ENCODE measurements around the gene ZNF501.

ZNF501 gene

DNA sequence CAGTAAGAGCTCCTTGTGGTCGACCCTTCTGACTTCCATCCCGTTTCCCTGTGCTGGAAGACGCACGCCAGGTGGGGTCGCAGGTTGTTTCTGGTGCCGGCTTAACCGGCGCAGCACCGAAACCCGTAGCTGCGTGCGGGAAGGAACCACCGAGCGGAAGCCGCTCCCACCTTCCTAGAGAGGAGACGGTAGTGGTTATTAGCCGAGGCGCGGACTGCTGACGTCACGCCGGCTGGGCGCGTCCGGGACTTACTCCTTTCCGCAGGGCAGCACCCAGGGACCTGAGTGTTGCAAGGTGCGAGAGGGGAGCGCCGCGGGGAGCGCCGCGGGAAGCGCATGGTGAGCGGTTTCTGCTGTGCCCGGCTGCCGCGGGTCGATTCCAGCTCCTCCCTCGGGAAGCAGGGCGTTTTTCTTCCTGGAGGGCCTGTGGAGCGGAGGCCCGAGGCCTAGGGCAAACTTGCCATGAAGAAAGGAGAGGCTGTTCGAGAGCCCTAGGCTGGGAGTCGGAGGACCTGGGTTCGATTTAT, at the start of gene ZNF501:
ZNF501 (plus strand) TSS at position 252 of the 527 bp plus-strand sequence. CDS start 4,787 bp downstream, outside the sequence.
- DNase-seq (ENCODE audit: extremely low read depth in 1 of 2, low read depth in 1 of 2) = peak; percentile 49 to 82

DNA sequence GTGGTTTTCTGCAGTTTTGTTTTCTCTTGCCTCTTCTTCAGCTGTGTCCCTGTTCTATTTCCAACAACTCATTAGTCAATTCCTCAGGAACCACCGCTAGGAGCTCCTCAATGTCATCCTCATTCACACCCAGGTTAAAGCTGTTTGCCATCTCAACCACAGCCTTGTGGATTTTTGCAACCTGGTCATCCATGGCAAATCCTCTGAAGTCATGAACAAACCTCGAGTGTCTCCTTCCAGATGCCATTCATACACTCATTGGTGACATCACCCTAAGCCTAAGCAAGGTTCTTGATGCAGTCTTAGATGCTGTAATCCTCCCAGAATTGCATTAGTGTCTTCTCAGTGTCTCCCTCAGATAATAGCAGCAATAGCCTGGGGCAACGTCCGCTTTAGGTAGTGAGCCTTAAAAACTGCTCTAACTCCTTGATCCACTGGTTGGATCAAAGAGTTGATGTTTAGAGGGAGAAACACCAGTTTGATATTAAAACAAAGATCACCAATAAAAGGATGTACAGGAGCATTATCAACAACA, 48.4 kb upstream of the ZNF501 start:
- no peak for DNase-seq (ENCODE audit: extremely low read depth in 1 of 2, low read depth in 1 of 2)

DNA sequence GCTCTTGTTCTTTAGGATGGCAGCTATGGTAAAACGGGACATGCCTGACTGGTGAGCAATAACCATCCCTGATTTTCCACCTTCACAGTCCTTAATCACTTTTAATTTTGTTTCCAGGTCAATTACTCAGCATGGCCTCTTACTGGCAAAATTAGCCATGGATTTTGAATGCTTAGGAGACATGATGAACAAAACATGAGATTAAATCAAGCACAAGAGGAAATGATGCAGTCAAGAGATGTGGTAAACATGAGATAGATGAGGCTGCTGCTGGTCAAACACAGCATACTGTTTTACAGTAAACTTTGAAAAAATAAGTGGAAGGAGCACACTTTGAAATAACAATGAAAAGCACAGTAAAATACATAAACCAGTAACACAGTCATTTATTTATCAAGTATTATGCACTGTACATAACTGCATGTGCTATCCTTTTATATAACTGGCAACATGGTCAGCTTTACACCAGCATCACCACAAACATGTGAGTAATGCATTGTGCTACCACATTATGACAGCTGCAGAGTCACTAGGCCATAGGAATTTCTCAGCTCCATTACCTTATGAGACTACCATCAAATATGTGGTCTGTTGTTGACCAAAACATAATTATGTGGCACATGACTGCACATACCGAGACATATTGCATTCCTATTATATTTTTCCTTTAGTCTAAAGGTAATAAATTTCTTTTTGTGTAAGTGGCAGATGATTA, 47.1 kb upstream of the ZNF501 start:
- no peak for DNase-seq (ENCODE audit: extremely low read depth in 1 of 2, low read depth in 1 of 2)

DNA sequence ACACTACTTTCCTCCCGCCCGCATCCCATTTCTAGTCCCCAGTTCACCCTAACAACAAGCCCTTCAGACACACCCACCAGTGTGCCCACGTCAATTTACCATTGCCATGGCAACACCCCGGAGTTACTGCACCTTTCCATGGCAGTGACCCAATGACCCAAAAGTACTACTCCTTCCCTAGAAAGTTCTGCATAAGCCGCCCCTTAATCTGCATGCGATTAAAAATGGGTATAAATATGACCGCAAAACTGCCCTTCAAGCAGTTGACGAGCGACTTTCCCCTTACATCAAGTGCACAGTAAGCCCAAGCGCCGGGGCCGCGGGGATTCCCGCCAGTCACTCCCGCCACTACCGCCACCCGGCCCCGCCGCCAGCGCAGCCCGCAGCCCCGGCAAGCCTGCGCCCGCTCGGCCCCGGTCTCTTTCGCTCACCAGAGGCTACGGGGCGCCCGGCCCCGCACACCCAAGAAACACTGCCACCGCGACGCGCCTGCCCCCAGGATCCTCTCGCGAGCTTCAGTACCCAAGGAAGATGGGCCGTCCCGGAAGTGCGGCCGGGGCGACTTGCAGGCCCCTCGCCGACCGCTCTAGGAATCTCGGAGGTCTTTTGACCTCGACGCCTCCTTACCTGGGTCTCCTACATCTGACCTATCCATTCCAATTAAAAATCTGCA, 44.2 kb upstream of the ZNF501 start:
- peak in 1 of 2 donors; percentile 53 for DNase-seq (ENCODE audit: extremely low read depth in 1 of 2, low read depth in 1 of 2)

DNA sequence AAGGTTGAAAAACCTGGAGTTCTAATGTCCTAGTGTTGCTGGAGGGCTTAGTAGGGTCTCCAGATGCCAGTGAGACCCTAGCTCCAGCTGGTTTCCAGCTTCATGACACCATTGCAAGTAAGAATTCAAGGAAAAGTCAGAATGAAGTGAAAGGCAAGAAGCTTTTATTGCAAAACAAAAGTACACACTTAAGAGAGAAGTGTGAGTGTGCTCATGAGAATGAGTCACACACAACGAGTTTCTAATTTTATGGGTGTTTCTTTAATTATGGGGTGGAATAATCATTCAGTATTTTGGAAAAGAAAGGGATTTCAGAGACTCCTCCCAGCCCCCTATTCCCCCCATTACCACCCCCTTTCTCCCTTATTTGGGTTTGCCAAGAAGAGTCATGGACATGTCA, 41.5 kb upstream of the ZNF501 start:
- DNase-seq (ENCODE audit: extremely low read depth in 1 of 2, low read depth in 1 of 2) = no peak

DNA sequence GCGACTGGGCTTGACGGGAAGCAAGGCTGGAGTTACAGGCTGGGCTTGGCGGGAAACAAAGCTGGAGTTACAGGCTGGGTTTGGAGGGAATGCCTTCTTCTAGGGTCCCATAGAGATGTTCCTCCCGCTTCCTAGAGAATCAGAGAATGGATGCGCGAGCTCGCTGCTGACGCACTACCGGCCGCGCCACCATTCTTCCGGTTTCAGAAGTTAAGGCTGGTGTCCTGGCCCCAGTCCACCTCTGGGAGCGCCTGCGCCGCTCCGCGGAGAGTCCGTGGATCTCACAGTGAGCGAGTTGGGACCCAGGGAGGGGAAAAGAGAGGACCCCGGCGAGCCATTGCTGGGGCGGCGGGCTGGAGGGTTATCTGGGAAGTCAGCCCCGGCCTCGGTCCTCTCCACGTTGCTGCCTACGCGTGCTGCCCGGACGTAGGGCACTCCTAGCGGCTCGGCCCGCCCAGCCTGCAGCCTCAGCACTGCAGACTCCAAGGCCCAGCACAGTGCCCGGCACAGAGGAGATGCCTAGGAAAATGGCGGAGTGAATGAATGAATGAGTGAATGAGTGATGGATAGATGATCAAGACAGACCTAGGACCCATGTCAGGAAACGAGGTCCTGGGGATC, 16.9 kb upstream of the ZNF501 start, which contains the start of gene ZNF502:
ZNF502 (plus strand) TSS at position 206 of the 621 bp plus-strand sequence. CDS start 7,602 bp downstream, outside the sequence.
- peak; percentile 33 to 57 for DNase-seq (ENCODE audit: extremely low read depth in 1 of 2, low read depth in 1 of 2)

DNA sequence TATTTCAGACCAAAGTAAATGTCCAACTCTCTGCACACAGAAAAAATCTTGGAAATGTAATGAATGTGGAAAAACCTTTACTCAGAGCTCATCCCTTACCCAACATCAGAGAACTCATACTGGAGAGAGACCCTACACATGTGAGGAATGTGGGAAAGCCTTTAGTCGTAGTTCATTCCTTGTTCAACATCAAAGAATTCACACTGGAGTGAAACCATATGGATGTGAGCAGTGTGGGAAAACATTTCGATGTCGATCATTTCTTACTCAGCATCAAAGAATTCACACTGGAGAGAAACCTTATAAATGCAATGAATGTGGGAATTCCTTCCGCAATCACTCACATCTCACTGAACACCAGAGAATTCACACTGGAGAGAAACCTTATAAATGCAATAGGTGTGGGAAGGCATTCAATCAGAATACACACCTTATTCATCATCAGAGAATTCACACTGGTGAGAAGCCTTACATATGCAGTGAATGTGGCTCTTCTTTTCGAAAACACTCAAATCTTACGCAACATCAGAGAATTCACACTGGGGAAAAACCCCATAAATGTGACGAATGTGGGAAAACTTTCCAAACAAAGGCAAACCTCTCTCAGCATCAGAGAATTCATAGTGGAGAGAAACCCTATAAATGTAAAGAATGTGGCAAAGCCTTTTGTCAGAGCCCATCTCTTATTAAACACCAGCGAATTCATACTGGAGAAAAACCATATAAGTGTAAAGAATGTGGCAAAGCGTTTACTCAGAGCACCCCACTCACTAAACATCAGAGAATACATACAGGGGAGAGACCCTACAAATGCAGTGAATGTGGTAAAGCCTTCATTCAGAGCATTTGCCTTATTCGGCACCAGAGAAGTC, 8.0 kb upstream of the ZNF501 start:
- no peak for DNase-seq (ENCODE audit: extremely low read depth in 1 of 2, low read depth in 1 of 2)

DNA sequence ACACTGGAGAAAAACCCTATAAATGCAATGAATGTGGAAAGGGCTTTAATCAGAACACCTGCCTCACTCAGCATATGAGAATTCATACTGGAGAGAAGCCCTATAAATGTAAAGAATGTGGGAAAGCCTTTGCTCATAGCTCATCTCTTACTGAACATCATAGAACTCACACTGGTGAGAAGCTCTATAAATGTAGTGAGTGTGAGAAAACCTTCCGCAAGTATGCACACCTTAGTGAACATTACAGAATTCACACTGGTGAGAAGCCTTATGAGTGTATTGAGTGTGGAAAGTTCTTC, 7.4 kb upstream of the ZNF501 start:
- no peak for DNase-seq (ENCODE audit: extremely low read depth in 1 of 2, low read depth in 1 of 2)

DNA sequence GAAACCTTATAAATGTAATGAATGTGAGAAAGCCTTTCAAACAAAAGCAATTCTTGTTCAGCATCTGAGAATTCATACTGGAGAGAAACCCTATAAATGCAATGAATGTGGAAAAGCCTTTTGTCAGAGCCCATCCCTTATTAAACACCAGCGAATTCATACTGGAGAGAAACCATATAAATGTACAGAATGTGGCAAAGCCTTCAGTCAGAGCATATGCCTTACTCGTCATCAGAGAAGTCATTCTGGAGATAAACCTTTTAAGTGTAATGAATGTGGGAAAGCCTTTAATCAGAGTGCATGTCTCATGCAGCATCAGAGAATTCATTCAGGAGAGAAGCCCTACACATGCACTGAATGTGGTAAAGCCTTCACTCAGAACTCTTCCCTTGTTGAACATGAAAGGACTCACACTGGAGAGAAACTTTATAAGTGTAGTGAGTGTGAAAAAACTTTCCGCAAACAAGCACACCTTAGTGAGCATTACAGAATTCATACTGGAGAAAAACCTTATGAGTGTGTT, 5.3 kb downstream of the ZNF501 start:
- DNase-seq (ENCODE audit: extremely low read depth in 1 of 2, low read depth in 1 of 2) = no peak

DNA sequence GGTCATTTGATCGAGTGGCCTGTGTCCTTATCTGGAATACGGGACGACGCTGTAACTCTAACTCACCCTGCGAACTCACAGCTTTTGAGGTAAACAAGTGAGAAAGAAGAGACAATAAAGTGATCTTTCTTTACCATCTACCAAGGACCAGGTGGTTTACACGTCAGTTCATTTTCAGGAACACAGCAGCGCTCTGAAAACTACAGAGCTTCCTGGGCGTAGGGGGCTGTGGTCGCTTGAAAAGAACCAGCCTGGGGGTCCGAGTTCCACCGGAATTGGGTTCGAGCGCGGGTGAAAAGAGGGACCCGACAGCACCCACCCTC, 31.6 kb downstream of the ZNF501 start:
- DNase-seq (ENCODE audit: extremely low read depth in 1 of 2, low read depth in 1 of 2) = no peak

DNA sequence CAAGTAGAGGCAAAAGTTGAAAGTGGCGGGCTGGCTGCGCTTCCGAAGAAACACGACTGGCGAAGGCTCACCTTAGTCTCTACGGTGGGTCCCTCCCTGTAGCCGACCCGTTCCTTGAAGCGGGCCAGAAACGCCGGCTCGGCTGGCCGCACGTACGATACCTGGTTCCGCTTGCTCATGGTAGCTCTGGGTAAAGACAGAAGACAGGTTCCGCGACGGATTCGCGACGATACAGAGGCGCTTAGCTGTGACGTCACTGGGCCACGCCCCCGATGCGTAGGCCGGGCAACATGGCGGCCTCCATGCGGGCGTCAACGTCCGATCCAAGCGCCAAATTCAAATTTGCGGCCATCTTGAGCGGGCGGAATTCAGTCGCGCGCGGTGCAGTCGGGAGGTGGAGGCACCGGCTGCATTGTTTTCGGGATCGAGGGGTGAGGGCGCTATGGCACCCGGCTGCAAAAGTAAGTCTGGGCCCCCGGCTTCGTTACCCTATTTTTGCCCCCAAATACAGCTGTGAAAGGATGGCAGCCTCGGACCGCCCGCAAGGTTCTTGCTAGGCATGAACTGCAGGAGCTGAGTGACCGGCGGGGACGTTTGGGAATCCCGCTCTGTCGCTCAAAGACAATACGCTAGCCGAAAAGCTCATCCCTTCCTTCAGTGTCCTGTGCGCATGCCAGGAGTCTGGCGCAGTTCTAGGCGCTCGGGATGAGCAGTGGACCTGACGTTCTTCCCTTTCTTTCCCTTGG, 32.2 kb downstream of the ZNF501 start, which contains the start of the genes KIAA1143 and KIF15:
KIAA1143 (minus strand) TSS at position 196 of the 746 bp plus-strand sequence; CDS start at position 179, 17 bp downstream.
KIF15 (plus strand) TSS at position 371 of the 746 bp plus-strand sequence; CDS start at position 443, 72 bp downstream.
- DNase-seq (ENCODE audit: extremely low read depth in 1 of 2, low read depth in 1 of 2) = peak; percentile 88 to 94

DNA sequence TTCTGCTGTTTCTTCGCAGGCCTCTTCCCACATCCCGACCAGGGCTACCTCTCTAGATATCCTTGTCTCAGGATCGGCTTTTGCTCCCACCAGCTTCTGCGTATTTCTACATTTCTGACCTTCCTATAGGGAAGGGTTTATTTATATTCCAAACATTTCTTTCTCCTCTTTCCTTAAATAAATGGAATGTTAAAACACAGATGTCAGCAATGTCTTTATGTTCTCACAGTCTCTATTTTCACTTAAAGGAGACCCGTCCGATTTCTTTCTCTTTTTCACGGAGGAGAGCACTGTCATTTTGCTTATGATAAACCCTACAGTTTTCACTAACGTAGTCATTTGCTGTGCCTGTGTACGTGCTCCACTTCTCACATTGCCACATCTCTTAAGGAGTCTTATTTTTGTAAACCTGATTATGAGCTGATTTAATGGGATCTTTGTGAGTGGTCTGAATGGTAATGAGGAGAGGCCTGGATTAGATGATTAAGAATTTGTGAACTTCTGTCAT, 32.8 kb downstream of the ZNF501 start:
- no peak for DNase-seq (ENCODE audit: extremely low read depth in 1 of 2, low read depth in 1 of 2)

DNA sequence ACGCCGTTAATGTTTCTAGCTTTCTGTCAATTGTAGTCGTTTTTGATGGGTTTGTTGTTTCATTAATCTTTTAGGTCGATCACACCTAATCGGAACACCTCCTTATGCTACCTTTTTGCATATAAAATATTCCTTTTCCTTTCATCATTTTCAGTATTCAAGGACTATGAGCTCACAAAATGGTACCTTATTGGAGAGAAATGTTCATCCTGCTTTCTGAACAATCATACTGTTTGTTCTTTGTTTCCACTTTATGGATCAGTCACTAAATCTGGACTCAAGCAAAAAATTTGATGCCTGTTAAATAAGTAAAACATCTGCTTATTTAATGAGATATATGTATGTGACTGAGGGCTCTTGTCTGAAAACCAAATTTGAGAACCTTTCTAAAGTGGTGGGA, 33.3 kb downstream of the ZNF501 start:
- no peak for DNase-seq (ENCODE audit: extremely low read depth in 1 of 2, low read depth in 1 of 2)

DNA sequence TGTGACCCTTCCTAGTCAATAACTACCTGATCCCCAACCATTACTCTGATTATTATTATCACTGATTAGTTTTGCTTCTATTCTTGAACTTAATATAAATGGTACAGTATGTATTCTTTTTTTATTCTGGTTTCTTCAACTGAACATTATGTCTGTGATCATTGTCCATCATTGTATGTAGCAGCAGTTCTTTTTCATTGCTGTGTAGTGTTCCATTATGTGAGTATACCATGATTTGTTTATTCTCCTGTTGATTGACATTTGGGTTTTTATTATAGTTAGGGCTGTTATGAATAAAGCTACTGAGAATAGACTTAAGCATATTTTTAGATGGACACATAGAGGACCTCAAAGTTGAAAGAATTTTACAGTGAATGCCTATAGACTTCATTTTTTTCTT, 34.8 kb downstream of the ZNF501 start:
- DNase-seq (ENCODE audit: extremely low read depth in 1 of 2, low read depth in 1 of 2) = no peak

DNA sequence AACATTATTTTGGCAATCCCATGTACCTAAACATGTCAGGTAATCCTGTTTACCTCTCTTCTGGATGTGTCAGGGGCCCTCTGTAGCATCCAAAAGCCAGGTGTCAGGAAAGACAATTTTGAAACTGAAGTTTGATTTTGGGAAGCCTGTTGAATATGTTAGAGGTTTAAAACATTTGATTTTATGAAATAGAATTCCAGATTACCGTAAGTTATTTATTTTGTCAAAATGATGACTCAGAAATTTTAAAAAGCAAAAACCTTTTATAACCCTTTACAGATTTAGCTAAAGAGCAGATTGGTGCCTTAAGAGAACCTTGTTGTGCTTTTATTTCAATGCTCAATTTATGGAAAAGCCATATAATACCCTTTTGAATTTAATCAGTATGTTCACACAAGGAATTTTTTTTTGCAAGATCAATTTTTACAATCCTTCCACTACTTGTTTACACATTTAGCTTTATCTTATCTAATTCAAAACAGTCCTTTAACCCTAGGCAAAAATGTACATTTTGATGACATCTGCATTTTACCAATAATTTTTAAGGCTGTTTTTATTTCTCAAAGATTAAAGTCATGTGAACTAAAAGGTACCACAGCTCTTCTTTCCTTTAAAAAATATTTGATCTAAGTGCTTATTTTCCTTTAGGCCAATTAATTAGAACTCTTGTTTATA, 42.1 kb downstream of the ZNF501 start:
- no peak for DNase-seq (ENCODE audit: extremely low read depth in 1 of 2, low read depth in 1 of 2)

DNA sequence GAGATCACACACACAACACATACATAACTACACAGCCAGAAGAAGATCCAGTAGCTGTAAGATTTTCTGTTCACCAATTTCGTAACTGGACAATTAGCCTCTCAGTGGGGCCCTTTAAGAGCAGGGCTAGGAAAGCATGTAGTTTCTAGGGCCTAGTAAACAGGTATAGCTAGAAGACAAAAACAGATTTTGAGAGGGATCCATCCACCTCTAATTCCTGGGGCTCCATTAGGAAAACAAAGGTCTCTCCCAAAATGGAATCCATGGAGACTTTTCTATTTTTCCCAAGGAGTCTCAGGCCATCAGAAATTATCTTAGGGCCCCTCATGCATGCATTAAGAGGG, 42.6 kb downstream of the ZNF501 start:
- no peak for DNase-seq (ENCODE audit: extremely low read depth in 1 of 2, low read depth in 1 of 2)

DNA sequence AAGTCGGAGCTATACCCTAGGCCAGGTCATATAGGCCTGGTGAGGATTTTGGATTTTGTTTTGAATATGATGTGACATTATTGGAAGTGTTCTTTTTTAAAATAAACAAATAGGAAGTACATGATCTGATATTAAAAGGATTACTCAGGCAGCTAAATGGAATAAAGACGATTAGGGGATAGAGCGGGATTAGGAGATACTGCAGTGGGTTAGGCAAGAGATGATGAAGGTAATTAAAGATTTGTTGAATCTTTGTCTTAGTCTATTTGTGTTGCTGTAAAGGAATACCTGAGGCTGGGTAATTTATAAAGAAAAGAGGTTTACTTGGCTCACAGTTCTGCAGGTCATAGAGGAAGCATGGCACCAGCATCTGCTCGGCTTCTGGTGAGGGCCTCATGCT, 53.5 kb downstream of the ZNF501 start:
- DNase-seq (ENCODE audit: extremely low read depth in 1 of 2, low read depth in 1 of 2) = no peak
